IMR-90 (cell line): ENCODE data around the gene RAP1GAP. TPM values are rescaled to one million over a fixed set of nuclear protein-coding genes. Genes with fewer than 3 reads are reported as not detected.

Experiments used
- ATAC-seq: fragments of 200-7000 bp; cut with Tn5 transposase; 2 replicates; pipeline ENCODE4 v1.9.1; 2020; ENCODE audit warnings: low read depth, mild to moderate bottlenecking, moderate library complexity
- BruUV-seq: library from RNA; stranded (reverse); fragments of 400-500 nt; replicated peaks from 2 replicates; lab custom pipeline; 2021; lab: Mats Ljungman, UMichigan
- CTCF ChIA-PET: fragments of 300-600 bp; formaldehyde crosslinking; extraction: SDS; loops from one replicate; lab custom pipeline; 2021; ENCODE audit warnings: antibody characterized with exemption; lab: Yijun Ruan, JAX
- POLR2A ChIA-PET: fragments of 300-600 bp; sonication (Branson Sonifier 250); formaldehyde crosslinking; loops from one replicate; lab custom pipeline; 2022; ENCODE audit warnings: antibody characterized with exemption; ENCODE audit not compliant: unreplicated experiment; lab: Charles Lee
- DNase-seq: peaks from one replicate; pipeline ENCODE4 v3.0.0; 2013
- H2AFZ ChIP-seq: replicated peaks from 2 replicates; pipeline ENCODE3; 2013; ENCODE audit warnings: low read length, mild to moderate bottlenecking; ENCODE audit not compliant: poor library complexity
- H2AK5ac ChIP-seq: 2 replicates; pipeline ENCODE4 v1.6.1; 2013; ENCODE audit warnings: low read depth, low read length, inconsistent platforms
- H2AK9ac ChIP-seq: replicated peaks from 2 replicates; pipeline ENCODE3; 2013; ENCODE audit warnings: mild to moderate bottlenecking, low read depth, low read length, moderate library complexity; ENCODE audit not compliant: poor library complexity
- H2BK120ac ChIP-seq: 2 replicates; pipeline ENCODE4 v1.6.1; 2013; ENCODE audit warnings: low read depth, low read length, inconsistent platforms
- H2BK15ac ChIP-seq: 3 replicates; pipeline ENCODE4 v1.6.1; 2013; ENCODE audit warnings: low read depth, low read length, inconsistent platforms
- H2BK20ac ChIP-seq: 2 replicates; pipeline ENCODE4 v1.6.1; 2013; ENCODE audit warnings: low read depth, mild to moderate bottlenecking, inconsistent platforms, low read length, moderate library complexity
- H2BK5ac ChIP-seq: 2 replicates; pipeline ENCODE4 v1.6.1; 2013; ENCODE audit warnings: mild to moderate bottlenecking, low read depth, low read length, inconsistent platforms; ENCODE audit not compliant: poor library complexity, severe bottlenecking
- H3K14ac ChIP-seq: replicated peaks from 2 replicates; pipeline ENCODE4 v1.6.1; 2013; ENCODE audit warnings: low read depth, low read length, inconsistent platforms
- H3K18ac ChIP-seq: 2 replicates; pipeline ENCODE4 v1.6.1; 2013; ENCODE audit warnings: low read depth, low read length, control low read depth
- H3K23ac ChIP-seq: 2 replicates; pipeline ENCODE4 v1.6.1; 2013; ENCODE audit warnings: low read depth, low read length, inconsistent platforms
- H3K27ac ChIP-seq: 2 replicates; pipeline ENCODE4 v1.5.1; 2013; ENCODE audit warnings: mild to moderate bottlenecking, control low read depth, low read length; ENCODE audit not compliant: insufficient read depth
- H3K27me3 ChIP-seq: 2 replicates; pipeline ENCODE4 v1.6.1; 2013; ENCODE audit warnings: low read length; ENCODE audit not compliant: control insufficient read depth, insufficient read depth
- H3K36me3 ChIP-seq: 2 replicates; pipeline ENCODE4 v1.6.1; 2013; ENCODE audit warnings: low read length, mixed read lengths; ENCODE audit not compliant: control insufficient read depth, insufficient read depth
- H3K4ac ChIP-seq: 2 replicates; pipeline ENCODE4 v1.6.1; 2013; ENCODE audit warnings: low read depth, low read length, inconsistent platforms
- H3K4me1 ChIP-seq: 2 replicates; pipeline ENCODE4 v1.6.1; 2013; ENCODE audit warnings: low read length, mixed read lengths; ENCODE audit not compliant: control insufficient read depth, insufficient read depth
- H3K4me2 ChIP-seq: 2 replicates; pipeline ENCODE4 v1.6.1; 2013; ENCODE audit warnings: low read depth, mild to moderate bottlenecking, control low read depth, low read length, moderate library complexity
- H3K4me3 ChIP-seq: 2 replicates; pipeline ENCODE4 v1.5.1; 2013; ENCODE audit warnings: low read depth, mild to moderate bottlenecking, control low read depth, low read length, moderate library complexity; ENCODE audit not compliant: insufficient read depth
- H3K56ac ChIP-seq: 2 replicates; pipeline ENCODE4 v1.6.1; 2013; ENCODE audit warnings: low read length, inconsistent platforms; ENCODE audit not compliant: insufficient read depth; ENCODE audit errors: extremely low read depth
- H3K79me1 ChIP-seq, 2 experiments: 2 replicates each; pipeline ENCODE4 v1.6.1; 2013; ENCODE audit warnings: low read length in 2 of 2, inconsistent platforms in 1 of 2, low read depth in 1 of 2
- H3K9ac ChIP-seq: 2 replicates; pipeline ENCODE4 v1.6.1; 2013; ENCODE audit warnings: low read depth, low read length, control low read depth
- H3K9me1 ChIP-seq: 2 replicates; pipeline ENCODE4 v1.6.1; 2013; ENCODE audit warnings: low read length, inconsistent platforms; ENCODE audit not compliant: insufficient read depth
- H3K9me3 ChIP-seq: 2 replicates; pipeline ENCODE4 v1.6.1; 2013; ENCODE audit warnings: low read length; ENCODE audit not compliant: control insufficient read depth, insufficient read depth
- H4K20me1 ChIP-seq: 2 replicates; pipeline ENCODE4 v1.6.1; 2013; ENCODE audit warnings: low read length, inconsistent platforms; ENCODE audit not compliant: insufficient read depth
- H4K5ac ChIP-seq: 2 replicates; pipeline ENCODE4 v1.6.1; 2013; ENCODE audit warnings: mild to moderate bottlenecking, low read depth, low read length, control low read depth
- H4K8ac ChIP-seq, 2 experiments: 2 replicates each; pipeline ENCODE4 v1.6.1; 2013; ENCODE audit warnings: low read depth in 2 of 2, low read length in 2 of 2, control low read depth in 1 of 2, inconsistent platforms in 1 of 2
- H4K91ac ChIP-seq: 2 replicates; pipeline ENCODE4 v1.6.1; 2013; ENCODE audit warnings: low read depth, low read length, inconsistent platforms; ENCODE audit not compliant: insufficient read depth
- CEBPB ChIP-seq: IDR thresholded peaks from 2 replicates; pipeline ENCODE4 v1.6.1; 2012; ENCODE audit warnings: low read depth, low read length, improper control_type of control experiment
- CHD1 ChIP-seq: IDR thresholded peaks from 2 replicates; pipeline ENCODE4 v1.6.1; 2012; ENCODE audit warnings: low read depth, low read length, improper control_type of control experiment
- FOS ChIP-seq: fragments of 150-350 bp; IDR thresholded peaks from 2 replicates; pipeline ENCODE4 v1.6.1; 2016; ENCODE audit warnings: low read depth, low read length
- MAFK ChIP-seq: IDR thresholded peaks from 2 replicates; pipeline ENCODE4 v1.6.1; 2012; ENCODE audit warnings: low read depth, low read length, improper control_type of control experiment
- MAZ ChIP-seq: IDR thresholded peaks from 2 replicates; pipeline ENCODE4 v1.6.1; 2012; ENCODE audit warnings: low read depth, mild to moderate bottlenecking, low read length, improper control_type of control experiment, moderate library complexity, borderline replicate concordance
- MXI1 ChIP-seq: IDR thresholded peaks from 2 replicates; pipeline ENCODE4 v1.6.1; 2012; ENCODE audit warnings: low read depth, mild to moderate bottlenecking, low read length, moderate library complexity, borderline replicate concordance
- NFE2L2 ChIP-seq: fragments of 150-350 bp; IDR thresholded peaks from 2 replicates; pipeline ENCODE4 v1.6.1; 2016; ENCODE audit warnings: low read depth, mild to moderate bottlenecking, low read length
- RAD21 ChIP-seq: IDR thresholded peaks from 2 replicates; pipeline ENCODE4 v1.6.1; 2012; ENCODE audit warnings: low read length, improper control_type of control experiment
- SMC3 ChIP-seq: fragments of 150-350 bp; IDR thresholded peaks from 2 replicates; pipeline ENCODE4 v1.6.1; 2016; ENCODE audit warnings: low read depth, mild to moderate bottlenecking, antibody characterized with exemption, low read length, moderate library complexity
- WGBS, 2 experiments: methylation state at CpG; one replicate each; pipeline versions ENCODE4 v1.1.5 to v1.1.7; 2013; ENCODE audit warnings: missing lambda C conversion rate in 2 of 2; ENCODE audit not compliant: insufficient read length in 1 of 2; ENCODE audit errors: extremely low coverage in 2 of 2; 5-methylcytosine and 5-hydroxymethylcytosine counted together
- dilution Hi-C: fragments of 300-500 bp; cut with HindIII; formaldehyde crosslinking; loops from one replicate; pipeline ENCODE4 v1.14.3; 2018; ENCODE audit warnings: low sequenced_read_pairs; ENCODE audit not compliant: unreplicated experiment
- in situ Hi-C: fragments of 300-500 bp; cut with MboI; formaldehyde crosslinking; loops from 3 replicates; pipeline ENCODE4 v1.14.3; 2019; ENCODE audit warnings: low sequenced_read_pairs, inconsistent platforms, mixed read lengths
- intact Hi-C: fragments of 100-400 bp; cut with micrococcal nuclease; formaldehyde crosslinking; loops from 2 replicates; pipeline ENCODE4 v1.10.0; 2022
- polyA plus RNA-seq, 3 experiments: library from polyadenylated mRNA; depleted of rRNA; stranded (reverse); fragments of >200 nt; gene quantifications; 2 replicates each; pipeline ENCODE4 v1.2.3, GENCODE V29; 2012; ENCODE audit warnings: low replicate concordance in 1 of 3
- total RNA-seq: library from RNA; depleted of rRNA; stranded (reverse); fragments of >200 nt; gene quantifications from 2 replicates; pipeline ENCODE4 v1.2.3, GENCODE V29; 2012
- TF ChIP-seq, protein P1 (sequence below): fragments of 150-350 bp; IDR thresholded peaks from 2 replicates; pipeline ENCODE4 v1.6.1; 2017; ENCODE audit warnings: mild to moderate bottlenecking, antibody characterized with exemption, low read length, low read depth
- TF ChIP-seq, protein P2 (sequence below): fragments of 150-350 bp; IDR thresholded peaks from 2 replicates; pipeline ENCODE4 v1.6.1; 2016; ENCODE audit warnings: low read depth, mild to moderate bottlenecking, low read length, moderate library complexity, borderline replicate concordance
- TF ChIP-seq, protein P3 (sequence below): conservative IDR thresholded peaks from 2 replicates; pipeline ENCODE4 v1.5.1; 2012; ENCODE audit warnings: mild to moderate bottlenecking, low read depth, low read length, improper control_type of control experiment

RAP1GAP gene
- total and polyA plus RNA-seq, 2 of the 4 experiments (the other 2 are of a cell fraction): under 0.01 to 0.10 TPM

DNA sequence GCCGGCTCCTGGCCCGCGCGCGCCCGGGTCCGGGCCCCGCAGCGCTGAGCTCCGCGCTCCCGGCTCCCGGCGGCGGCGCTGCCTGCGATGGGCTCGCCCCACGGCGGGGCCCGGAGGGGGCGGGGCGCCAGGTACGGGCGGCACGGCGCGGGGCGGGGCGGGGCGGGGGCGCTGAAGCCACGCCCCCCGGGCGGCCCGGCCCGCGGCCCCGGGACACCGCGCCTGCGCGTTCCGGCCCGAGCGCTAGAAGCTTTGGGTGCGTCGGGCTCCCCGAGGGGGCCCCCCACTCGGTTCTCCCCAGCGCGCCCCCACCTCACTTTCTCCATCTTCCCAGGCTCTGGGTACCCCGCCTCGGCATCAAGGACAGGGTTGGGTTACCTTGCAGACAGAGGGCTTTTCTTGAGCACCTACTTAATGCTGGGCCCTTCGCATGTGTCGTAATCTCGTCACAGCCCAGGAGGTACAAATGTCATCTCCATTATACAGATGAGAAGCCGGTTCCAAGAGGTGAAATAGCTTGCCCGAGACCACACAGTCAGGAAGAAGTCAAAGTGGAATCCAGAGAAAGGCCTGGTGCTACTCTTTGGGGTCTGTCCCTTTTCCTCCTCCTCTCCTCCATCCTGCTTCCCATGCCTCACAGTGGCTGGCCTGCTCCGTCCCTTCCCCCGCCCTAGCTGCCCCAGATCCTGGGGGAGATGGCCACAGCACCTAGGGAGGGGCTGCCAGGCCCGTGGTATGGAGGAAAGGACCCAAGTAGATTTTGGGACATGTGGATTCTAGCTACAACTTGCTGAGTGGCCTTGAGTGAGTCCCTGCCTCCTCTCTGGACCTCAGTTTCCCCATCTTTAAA, 46.5 kb downstream of the RAP1GAP start:
- ATAC-seq: peak; percentile 70
- H3K27ac ChIP-seq: no peak overlapping the region
- H3K9me1 ChIP-seq: 0 out of 2 replicates have a peak, but pooled peaks cover 3% of the 10 kb centered on the region
- peaks cover 79% of the 10 kb centered on the region for H3K27me3 ChIP-seq
- H2BK15ac ChIP-seq: no peak overlapping the region
- in situ Hi-C loops: no loop called here
- H2AK9ac ChIP-seq: no peak overlapping the region
- H2AK5ac ChIP-seq: no peak overlapping the region
- peak overlapping the region; percentile 86 for H2AFZ ChIP-seq
- H3K4me3 ChIP-seq: peak overlapping the region; percentile 22
- no peak overlapping the region for H2BK120ac ChIP-seq
- H3K9me3 ChIP-seq: no peaks in the 10 kb centered on the region
- no peaks in the 10 kb centered on the region for H4K20me1 ChIP-seq
- no peak overlapping the region for H3K9ac ChIP-seq
- dilution Hi-C loops: no loop called here
- no peak overlapping the region for H2BK20ac ChIP-seq
- H3K4me2 ChIP-seq: peak overlapping the region; percentile 52; the same call in 1 of the 2 replicates
- H3K4ac ChIP-seq: no peak overlapping the region
- POLR2A ChIA-PET: no interaction called here
- H3K4me1 ChIP-seq: no peaks in the 10 kb centered on the region; the same call in 1 of the 2 replicates
- no peak overlapping the region for H4K8ac ChIP-seq
- H3K56ac ChIP-seq: no peak overlapping the region
- no peak overlapping the region for H4K91ac ChIP-seq
- H3K36me3 ChIP-seq: no peaks in the 10 kb centered on the region
- 5% methylated on average over 8 of the region's 62 CpGs; no CpG with 5 or more reads in 1 of the 2 experiments for WGBS, 2 experiments
- no peak overlapping the region; the same call in 1 of the 2 replicates for H4K5ac ChIP-seq
- no peak for DNase-seq
- CTCF ChIA-PET: no interaction called here
- H3K79me1 ChIP-seq: no peaks in the 10 kb centered on the region
- H3K14ac ChIP-seq: no peak overlapping the region
- intact Hi-C loops: no loop called here
- no peak overlapping the region for H3K18ac ChIP-seq
- TF ChIP-seq, protein P1, sequence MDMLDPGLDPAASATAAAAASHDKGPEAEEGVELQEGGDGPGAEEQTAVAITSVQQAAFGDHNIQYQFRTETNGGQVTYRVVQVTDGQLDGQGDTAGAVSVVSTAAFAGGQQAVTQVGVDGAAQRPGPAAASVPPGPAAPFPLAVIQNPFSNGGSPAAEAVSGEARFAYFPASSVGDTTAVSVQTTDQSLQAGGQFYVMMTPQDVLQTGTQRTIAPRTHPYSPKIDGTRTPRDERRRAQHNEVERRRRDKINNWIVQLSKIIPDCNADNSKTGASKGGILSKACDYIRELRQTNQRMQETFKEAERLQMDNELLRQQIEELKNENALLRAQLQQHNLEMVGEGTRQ: no peak
- TF ChIP-seq FOS (no peak), MAZ (peak; percentile 24; the same call in 1 of the 2 replicates), CHD1 (no peak), NFE2L2 (no peak), MXI1 (no peak), RAD21 (no peak), CEBPB (peak; percentile 41; the same call in 1 of the 2 replicates), MAFK (no peak), SMC3 (no peak)
- TF ChIP-seq, protein P2, sequence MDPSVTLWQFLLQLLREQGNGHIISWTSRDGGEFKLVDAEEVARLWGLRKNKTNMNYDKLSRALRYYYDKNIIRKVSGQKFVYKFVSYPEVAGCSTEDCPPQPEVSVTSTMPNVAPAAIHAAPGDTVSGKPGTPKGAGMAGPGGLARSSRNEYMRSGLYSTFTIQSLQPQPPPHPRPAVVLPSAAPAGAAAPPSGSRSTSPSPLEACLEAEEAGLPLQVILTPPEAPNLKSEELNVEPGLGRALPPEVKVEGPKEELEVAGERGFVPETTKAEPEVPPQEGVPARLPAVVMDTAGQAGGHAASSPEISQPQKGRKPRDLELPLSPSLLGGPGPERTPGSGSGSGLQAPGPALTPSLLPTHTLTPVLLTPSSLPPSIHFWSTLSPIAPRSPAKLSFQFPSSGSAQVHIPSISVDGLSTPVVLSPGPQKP: no peak
- TF ChIP-seq, protein P3, sequence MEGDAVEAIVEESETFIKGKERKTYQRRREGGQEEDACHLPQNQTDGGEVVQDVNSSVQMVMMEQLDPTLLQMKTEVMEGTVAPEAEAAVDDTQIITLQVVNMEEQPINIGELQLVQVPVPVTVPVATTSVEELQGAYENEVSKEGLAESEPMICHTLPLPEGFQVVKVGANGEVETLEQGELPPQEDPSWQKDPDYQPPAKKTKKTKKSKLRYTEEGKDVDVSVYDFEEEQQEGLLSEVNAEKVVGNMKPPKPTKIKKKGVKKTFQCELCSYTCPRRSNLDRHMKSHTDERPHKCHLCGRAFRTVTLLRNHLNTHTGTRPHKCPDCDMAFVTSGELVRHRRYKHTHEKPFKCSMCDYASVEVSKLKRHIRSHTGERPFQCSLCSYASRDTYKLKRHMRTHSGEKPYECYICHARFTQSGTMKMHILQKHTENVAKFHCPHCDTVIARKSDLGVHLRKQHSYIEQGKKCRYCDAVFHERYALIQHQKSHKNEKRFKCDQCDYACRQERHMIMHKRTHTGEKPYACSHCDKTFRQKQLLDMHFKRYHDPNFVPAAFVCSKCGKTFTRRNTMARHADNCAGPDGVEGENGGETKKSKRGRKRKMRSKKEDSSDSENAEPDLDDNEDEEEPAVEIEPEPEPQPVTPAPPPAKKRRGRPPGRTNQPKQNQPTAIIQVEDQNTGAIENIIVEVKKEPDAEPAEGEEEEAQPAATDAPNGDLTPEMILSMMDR: no peak
- no peak overlapping the region for H2BK5ac ChIP-seq
- H3K23ac ChIP-seq: 0 out of 2 replicates have a peak overlapping the region, but pooled peaks have one; percentile 33
- BruUV-seq: no TSS peak
